ENCODE data around the gene AKAP6.
"Not testable (repeated sequence)": the region's sequence is repeated elsewhere in the genome, so short reads cannot be mapped to it uniquely, and the experiment has no call there.

The AKAP6 gene

DNA sequence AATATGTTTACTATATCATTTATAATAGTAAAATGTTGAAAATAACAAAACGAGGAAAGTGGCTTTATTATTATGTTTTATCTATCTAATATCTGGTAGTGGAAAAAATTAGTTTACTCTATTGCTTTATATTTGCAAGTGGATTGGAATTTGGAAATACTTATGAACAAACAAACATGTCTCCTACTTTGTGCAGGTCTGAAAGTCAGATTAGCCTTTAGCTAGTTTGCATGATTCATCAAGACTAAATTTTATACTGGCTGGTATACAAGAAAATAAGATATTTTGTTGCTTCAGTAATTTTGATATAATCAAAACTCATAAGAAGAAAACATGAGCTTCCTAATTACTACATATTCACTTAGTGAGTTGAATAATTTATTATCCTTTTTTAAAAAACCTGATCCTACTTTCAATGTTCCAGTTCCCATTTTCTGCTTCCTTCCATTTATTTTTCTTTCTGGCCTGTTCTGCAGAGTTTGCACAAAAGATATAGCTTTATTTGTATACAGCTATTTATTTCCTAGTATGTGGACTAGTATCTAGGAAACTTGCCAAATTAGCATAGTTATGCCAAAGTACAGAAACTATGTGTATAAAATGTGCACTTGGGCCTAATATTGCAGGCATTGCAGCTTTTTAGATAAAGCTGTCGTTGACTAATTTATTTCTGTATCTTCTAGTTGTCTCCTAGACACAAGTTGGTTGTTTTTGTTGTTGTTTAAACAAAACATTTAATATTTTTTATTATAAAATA is 122.0 kb downstream of the AKAP6 start:
- no peak for DNase-seq

DNA sequence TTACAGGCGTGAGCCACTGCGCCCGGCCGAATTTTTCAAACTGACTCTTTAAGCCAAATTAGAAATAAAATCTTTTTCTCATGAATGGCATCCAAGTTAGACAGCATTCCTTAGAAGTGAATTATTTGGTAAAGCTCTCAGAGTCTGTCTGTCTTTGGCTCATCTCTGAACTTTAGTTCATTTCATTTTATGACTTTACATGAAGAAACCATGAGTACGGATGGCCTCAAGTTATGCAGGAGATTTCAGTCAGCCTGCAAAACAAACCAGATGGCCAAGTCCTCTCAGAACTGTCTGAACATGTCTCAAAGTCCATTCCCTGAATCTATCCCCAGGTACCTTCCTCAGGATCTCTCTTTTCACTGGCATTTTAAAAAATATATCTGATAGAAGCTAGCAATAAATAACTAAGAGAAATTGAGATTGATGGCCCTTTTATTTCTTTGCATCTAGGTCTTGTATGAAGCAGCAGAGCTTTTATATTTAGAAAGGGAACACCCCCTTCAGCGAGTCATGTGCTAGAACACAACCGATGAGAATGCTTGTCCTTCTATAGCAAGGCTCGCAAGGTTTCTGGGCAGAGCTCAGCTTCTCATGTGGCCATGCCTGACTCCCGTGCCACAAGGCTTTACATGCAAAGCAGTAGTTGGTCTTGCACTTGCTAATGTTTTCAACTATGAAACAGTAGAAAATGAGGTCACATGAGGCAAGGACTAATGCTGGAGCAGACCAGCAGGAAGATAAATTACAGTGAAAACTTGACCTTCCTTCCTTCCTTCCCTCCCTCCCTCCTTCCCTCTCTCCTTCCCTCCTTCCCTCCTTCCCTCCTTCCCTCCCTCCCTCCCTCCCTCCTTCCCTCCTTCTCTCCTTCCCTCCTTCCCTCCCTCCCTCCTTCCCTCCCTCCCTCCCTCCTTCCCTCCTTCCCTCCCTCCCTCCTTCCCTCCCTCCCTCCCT is 125.0 kb downstream of the AKAP6 start:
- DNase-seq = peak; percentile 0

DNA sequence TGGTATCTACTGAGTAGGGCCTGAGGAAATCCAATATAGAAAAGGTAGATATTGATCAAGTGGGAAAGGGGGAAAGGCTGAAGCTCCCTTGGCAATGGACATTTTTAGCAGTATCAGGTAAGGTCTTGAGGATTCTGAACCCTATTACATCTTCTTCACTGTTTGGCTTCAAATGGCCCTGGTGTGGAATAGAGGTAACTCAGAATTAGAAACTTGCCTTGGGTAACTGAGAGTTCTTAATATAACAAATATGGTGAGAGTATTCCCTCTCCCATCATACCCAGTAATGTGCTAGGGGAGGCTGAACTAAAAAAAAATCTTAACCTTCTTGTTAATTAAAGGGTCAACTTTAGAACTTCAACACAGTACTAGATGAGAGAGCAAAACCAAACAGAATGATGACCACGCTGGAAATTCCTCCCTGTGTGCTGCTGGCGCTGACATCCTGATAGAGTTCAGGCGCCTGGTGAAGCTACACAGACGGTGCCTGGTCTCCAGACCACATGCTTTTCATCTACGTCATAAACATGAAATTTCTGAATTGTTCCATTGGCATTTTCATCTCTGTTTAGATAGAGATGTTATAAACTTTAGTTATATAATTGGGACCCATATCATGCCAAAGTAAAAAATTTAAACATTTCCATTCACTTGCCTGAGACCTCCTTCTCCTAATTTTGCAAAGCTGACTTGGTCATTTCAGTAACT is 128.3 kb downstream of the AKAP6 start:
- DNase-seq = no peak

DNA sequence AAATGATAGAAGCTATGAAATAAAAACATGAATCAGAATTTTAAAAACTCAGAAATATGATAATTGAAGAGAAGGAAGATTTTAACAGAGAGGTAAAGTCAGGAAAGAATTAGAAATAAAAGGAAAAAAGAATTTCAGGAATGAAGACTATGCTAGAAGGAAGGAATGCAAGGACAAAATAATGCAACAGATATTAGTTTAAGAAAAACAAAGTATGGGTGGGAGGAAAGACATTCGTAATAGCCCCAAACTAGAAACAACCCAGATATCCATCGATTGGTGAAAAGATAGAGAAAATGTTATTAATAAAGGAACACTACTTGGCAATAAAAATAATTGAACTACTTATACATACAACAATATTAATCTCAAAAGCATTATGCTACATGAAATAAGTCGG is 129.6 kb downstream of the AKAP6 start:
- no peak for DNase-seq

DNA sequence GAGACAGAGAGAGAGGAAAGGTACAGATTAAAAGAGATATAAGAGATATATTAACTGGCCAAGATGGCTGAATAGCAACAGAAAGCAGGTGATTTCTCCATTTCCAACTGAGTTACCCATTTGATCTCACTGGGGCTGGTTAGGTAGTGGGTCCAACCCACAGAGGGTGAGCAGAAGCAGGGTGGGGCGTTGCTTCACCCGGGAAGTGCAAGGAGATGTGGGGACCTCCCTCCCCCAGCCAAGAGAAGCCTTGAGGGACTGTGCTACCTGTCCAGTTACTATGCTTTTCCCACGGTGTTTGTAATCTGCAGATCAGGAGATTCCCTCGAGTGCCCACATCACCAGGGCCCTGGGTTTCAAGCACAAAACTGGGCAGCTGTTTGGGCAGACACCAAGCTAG is 131.2 kb downstream of the AKAP6 start:
- no peak for DNase-seq

DNA sequence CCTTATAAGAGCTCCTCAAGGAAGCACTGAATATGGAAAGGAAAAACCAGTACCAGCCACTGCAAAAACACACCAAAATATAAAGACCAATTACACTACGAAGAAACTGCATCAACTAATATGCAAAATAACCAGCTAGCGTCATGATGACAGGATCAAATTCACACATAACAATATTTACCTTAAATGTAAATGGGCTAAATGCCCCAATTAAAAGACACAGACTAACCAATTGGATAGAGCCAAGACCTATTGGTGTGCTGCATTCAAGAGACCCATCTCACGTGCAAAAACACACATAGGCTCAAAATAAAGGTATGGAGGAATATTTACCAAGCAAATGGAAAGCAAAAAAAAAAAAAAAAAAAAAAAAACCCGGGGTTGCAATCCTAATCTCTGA is 133.5 kb downstream of the AKAP6 start:
- DNase-seq = not testable (repeated sequence)

DNA sequence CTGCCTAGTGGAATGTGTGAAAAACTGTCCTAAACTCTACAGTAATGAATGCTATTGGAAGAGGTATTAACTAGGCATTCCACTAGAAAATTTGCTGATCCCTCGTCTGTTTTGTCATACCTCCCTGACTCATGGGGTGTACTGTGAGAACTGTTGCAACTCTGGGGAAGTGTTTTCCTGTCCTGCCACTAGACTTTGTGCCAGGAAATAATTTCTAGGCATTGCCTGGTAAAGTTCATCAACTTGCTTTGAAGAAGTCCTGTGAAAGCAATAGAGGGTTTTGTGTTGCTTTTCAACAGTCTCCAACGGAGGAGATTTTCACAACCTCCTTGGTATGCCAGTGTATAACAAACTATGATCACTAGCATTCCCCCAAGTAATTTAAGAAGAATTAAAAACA is 139.9 kb downstream of the AKAP6 start:
- no peak for DNase-seq

DNA sequence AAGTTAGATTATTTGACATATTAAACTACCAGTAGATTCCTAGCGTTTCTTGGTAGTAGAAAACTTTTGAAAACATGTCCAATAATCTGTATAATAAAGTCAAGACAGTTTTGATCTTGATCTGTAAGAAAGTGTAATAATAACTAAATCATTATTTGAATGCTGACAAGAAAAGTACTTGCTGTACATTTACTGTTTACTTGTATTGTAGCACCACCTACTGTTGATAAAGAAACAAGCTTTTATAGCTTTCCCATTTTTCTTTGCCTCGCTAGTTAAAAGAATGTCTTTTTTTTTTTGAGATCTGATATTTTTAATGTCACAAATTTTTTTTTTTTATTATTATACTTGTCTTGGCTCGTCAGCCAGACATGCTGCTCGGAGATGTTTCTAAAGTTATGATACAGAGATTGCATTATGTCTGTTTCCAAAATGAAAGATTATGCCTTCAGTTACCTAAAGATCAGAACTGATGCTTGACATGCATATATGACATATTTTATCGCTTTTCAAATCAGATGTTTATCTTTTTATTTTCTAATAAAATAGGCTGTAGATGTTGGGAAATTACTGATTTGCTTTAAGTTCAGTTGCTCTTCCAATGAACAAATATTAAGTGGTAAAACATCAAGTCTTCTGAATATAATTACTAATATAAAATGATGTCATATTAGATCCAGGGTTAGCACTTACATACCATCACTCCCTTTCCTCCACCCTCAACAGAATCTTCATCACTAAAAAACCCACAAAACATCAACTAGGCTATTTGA is 140.5 kb downstream of the AKAP6 start:
- DNase-seq = peak; percentile 70

DNA sequence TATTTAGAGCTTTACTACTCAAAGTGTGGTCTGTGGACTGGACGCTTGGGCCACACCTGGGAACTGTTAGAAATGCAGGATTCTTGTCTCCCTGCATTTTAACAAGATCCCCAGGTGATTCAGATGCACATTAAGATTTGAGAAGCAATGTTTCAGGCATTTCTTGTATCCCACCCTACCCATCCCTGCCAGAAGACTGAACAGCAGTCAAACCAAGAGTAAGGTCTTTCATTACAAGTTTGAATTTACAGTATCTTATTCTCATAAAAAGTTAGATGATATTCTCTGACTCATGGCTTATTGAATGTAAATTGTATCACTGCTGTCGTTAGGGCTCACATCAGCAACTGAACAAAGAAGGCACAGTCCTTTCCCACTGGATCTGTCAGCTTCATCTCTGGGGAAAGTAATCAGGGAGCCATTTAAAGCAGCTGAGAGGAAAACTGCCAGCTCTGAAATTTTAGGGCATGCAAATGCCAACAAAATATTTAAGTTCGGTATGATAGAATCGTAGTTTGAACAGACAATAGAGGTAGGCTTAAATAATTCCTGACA is 141.1 kb downstream of the AKAP6 start:
- DNase-seq = no peak

DNA sequence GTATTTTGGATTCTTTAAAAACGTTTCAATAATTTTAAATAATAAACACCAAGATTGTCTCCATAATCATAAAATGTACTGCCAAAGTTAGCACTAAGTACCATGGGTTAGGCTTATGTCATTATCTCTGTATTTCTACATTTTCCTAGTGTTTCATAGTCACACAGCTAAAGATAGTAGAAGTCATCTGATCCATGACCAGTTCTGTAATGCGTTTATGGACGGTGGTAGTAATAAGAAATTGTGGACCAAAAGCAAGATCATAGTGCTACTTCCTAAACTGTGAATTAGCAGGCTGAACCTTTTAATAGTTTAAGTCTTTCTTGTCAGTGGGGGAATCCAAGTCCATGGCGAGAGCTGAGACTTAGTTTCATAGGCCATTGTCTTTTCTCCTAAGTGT is 142.1 kb downstream of the AKAP6 start:
- no peak for DNase-seq

DNA sequence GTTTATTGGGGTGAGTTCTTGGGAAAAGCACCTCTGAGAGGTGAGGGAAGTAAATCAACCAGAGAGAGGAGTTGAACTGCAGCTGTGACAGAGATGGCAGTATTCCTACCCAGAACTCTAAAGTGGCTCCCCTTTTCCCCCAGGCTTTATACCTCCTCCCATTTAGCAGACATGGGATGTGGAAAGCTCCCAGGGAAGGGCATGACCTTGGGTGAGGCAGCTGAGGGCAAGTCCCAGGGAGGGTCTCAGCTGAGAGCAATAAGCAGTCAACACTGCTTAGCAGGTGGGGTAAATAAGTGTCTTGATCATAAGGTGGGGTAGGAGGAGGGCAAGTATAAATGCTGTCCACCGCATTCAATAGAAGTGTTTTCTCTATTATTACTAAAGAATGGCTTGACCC is 143.0 kb downstream of the AKAP6 start:
- DNase-seq = no peak

DNA sequence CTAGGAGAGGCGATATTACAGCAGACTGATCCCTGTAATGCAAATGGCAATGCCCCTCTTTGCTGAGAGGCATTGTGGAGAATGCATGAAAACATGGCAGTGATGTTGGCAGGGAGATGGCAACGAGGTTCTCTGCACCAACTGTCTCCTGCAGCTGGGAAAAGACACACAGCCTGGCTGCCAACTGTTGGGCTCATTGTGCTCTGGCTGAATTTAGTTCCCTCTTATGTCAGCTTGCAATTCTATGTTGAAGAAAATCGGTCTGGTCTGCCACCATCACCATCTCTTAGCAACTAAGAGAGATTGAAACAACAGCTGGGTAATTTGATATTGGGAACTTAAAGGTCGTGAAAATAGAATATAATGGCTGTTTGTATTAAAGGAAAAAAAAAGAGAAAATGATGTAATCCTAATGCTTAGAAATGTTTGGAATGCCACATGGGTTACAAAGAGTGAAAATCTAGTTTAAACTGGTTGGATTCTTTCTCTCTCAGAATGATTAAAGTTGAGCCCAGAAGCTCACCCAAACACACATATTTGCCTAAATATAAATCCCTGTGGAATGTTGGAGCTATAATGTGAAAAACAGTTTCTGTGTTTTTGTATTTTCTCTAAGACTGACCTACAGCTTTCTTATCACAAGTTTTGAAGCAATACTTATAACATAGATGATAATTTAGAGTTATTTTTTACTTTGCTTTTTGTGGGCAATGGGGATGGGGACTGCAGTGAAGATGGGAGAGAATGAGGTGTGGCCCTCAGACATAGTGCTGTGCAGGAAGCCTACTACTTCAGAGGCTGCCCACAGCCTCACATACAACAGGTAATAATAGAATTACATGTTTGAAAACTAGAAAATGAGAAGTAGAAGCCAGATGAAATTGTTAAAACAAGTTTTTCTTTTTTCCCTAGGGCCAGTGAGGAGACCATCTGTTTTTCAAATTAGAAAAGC is 143.7 kb downstream of the AKAP6 start:
- DNase-seq = peak; percentile 25

DNA sequence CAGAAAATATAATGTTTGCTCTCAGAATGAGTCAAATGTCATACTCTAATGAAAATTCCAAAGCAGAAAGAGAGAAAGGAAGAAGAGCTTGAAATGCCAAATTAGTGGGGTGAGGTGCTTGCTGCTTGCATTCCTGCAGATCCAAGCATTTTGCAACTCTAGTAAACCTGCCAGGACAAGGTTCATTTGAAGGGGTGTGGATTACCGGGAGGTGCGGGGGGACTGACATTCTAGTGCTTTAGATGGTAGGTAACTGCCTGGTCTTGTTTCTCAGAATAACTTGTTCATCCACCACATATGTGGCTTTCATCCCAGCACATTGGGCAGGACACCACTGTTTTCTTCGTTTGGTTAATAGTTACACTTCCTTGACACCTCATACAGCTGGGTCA is 144.4 kb downstream of the AKAP6 start:
- no peak for DNase-seq

DNA sequence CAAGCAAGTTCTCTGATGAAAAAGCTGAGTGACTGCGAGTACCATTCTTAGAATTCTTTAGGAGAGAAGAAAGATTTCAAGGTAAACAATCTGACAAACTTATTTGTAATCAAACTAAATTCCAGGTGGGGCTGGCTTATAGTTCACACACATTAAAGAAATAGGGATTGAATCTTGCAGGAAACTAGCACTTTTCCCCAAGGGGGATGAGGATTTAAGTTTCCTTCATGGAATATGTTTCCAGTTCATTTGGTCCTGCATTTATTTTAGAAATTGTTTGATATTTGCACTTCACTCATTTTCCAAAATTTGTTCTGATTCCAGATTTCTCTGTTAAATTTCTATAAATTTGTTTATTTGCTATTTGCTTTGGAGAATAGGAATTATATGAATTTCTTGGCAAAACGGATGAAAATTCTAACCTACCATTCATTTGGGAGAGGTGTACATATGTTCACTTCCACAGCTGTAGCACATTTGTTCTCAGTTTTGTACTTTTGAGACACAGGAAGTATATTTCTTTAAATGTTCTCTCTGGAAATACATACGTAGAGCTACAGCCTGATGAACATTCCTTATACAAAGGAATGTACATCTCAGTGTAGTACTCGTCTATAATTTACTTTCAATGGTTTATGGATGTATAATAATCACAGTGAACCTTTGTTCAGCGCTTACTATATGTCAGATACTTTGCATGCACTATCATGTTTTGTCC is 145.5 kb downstream of the AKAP6 start:
- DNase-seq = no peak

DNA sequence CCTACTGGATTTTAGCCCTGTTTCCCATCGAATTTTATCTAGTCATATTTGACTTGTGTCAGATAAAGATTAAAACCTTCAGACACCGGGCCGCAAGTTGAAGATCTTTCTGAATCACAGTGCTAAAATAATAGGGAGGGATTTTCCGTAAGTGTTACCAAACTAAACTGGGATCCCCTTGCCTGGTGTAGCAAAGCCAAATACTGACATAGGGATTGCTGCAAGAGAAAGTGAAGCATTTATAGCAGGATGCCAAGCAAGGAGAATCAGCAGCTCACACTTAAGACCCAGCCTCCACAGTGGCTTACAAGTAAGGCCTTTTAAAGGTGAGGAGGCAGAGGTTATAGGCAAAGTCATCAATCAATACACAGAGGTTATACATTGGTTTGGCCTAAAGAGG is 147.4 kb downstream of the AKAP6 start:
- DNase-seq = no peak

DNA sequence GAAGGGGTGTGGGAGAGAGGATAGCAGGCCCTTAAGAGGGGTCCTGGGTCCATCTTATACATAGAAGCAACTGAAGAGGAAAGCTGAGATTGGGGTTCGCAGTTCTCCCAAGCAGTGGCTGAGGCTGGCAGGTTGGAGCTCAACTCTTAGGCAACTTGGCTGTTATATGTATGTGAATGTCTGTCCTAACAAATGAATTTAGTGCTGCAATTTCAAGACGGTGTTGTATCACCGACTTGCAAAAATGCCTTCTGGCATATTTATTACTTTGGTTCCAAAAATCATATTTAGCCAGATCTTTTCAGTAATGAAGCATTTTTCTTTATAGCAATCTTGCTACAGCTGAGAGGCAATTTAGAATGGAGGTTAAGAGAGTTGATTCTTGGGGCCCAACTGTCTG is 148.3 kb downstream of the AKAP6 start:
- no peak for DNase-seq

DNA sequence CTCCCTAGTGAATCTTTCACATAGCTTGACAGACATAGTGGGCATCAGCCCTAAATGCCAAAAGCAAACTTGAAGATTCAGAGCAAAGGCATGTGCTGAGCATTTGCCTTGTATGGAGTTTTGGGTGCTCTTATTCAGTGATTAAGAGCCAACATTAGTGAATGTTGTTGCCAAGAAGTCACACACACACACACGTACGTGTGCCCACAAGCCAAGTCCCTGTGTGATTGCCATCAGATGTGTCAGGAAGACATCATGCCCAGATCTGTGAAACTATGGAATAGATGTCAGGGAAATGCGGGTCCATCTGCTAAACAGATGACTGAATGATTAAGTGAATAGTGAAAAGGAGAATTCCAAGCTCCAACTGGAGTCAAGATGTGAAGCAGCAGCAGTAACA is 149.0 kb downstream of the AKAP6 start:
- DNase-seq = no peak

DNA sequence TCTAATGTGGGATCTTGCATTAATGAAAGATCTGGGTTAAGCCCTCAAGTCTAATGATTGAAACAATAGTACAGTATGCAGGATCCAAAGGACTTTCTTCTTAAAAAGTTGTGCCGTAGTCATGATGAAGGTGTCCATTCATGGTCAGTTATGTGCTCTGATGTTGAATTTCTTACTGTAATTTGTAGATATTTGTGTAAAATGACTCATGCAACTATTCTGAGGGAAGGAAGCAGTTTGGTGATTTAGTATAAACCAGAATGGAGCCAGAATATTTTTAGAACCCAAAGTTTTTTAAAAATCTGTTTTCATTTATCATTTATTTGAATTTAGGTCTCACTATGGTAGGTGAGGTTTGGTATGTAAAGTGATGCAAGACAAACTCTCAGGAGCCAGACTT is 151.2 kb downstream of the AKAP6 start:
- DNase-seq = no peak

DNA sequence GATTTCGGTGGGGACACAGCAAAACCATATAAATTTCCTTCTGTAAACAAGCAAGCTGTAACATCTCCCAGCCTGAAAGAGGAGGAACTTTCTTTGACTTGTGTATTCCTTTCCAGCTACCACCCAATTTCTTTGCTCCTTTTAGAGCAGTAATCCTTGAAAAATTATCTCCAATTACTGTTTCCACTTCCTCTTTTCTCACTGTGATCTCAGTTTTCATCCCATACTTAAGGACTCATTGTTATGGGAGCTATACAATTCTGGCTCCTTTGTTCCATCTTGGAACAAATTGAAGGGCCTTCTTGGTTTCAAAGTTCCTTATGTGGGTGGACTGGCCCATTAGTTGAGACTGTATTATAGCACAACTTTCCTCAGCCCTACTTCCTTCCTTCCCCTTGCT is 152.6 kb downstream of the AKAP6 start:
- no peak for DNase-seq

DNA sequence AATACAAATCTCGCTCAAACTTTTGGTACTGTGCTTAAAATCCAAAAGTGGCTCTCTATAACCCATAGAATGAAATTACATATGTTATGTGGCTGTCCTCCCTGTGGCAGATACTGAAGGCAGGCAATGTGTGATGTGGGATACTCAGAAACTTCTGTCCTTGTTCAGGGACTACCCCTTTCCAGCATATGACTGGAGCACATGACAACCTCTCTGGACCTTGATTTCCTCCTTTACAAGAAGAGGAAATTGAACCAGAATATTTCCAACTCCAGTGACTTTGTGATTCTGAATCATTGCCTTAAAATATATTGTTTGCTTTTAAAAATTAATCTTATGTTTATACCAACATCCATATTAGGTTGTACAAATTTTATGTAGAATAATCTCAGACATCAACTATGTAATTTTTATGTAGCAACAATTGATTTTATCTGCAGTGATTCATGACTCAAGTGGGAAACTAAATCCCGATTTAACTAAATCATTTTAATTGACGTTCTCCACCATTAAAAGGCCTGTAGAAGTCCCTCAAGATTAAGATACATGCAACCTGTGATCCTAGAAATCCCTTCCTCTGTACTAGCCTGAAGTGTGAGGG is 162.4 kb downstream of the AKAP6 start:
- no peak for DNase-seq
